Thyroid gland (tissue), 4 donors: ENCODE data around the gene PDXP.
A peak's percentile ranks its signal among the peaks of the same experiment; 100 is the strongest.

ENCODE experiments used
- CTCF ChIP-seq, 6 experiments: fragments of 200-600 bp in 3 of 6; fragments of 450-650 bp in 3 of 6; sonication (generic) in 3 of 6; IDR thresholded peaks; one replicate each; pipeline ENCODE4 v1.5.1; 2016 to 2019; ENCODE audit warnings: antibody characterized with exemption in 6 of 6, mild to moderate bottlenecking in 2 of 6, inconsistent platforms in 1 of 6, moderate library complexity in 1 of 6
- POLR2A ChIP-seq, 2 donors: fragments of 450-650 bp; IDR thresholded peaks; one replicate each; pipeline ENCODE4 v1.6.1; 2017; ENCODE audit warnings: antibody characterized with exemption in 2 of 2, mild to moderate bottlenecking in 2 of 2, moderate library complexity in 1 of 2

GRCh38 chr22:37686002-37686982 is 27.8 kb downstream of the PDXP start, which contains the start of gene NOL12:
- TF ChIP-seq CTCF (IDR thresholded peaks at IDR 0.05) (peak in 1 of 6 experiments; percentile 19), POLR2A (IDR thresholded peaks at IDR 0.05) (peak in 1 of 2 donors; percentile 43)
